ENCODE measurements around the gene CITED1.

DNA sequence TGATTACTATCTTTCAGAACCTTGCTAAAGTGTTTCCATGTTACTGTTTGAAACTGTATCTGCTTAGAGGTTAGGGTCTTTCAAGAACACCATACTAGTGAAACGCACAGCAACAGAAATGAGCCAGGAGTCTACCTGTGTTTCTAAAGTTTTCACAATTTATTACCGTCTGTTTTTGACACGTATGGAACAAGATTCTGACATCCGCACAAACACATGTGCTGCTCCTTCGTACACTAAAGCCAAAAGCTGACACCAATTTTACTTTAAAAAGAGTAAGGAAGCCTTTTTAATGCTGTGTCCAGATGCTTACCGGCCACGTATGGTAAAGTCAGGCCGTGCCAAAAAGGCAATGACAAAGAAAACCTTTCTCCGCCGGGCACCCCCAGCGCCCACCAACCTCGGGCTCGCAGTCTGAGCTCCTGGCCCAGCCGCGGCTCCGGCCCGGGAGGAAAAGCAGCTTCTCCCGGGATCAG, 29.2 kb downstream of the CITED1 start:
- no peak for TF ChIP-seq CTCF (IDR thresholded peaks at IDR 0.05; ENCODE audit: insufficient read depth, low read length, poor library complexity, severe bottlenecking)
- no peak for TF ChIP-seq EZH2phosphoT487 (conservative IDR thresholded peaks at IDR 0.05; ENCODE audit: low read length)
